SK-N-SH (cell line): ENCODE results near the gene GPR155.

Experiments used
- CTCF ChIP-seq: fragments of 200-600 bp; sonication (generic); IDR thresholded peaks from 2 replicates; pipeline ENCODE4 v1.6.1; 2017; ENCODE audit warnings: antibody characterized with exemption, mild to moderate bottlenecking, moderate library complexity
- RCOR1 ChIP-seq: fragments of 150-350 bp; IDR thresholded peaks from 2 replicates; pipeline ENCODE4 v1.6.1; 2017; ENCODE audit warnings: antibody characterized with exemption, low read length
- YY1 ChIP-seq: IDR thresholded peaks from 2 replicates; pipeline ENCODE4 v1.4.0; 2012; ENCODE audit warnings: low read depth, mild to moderate bottlenecking

GRCh38 chr2:174428214-174428613 is 58.6 kb downstream of the GPR155 start:
- TF ChIP-seq RCOR1 (no peak), CTCF (no peak), YY1 (no peak)
